OCI-LY7 (cell line): Measurements from ENCODE around the gene SERPING1. TPM values are rescaled to one million over a fixed set of nuclear protein-coding genes. Genes with fewer than 3 reads are reported as not detected.

ENCODE experiments used
- BruUV-seq: library from RNA; stranded (reverse); fragments of 400-500 nt; replicated peaks from 2 replicates; lab custom pipeline; 2021; lab: Mats Ljungman, UMichigan
- CTCF ChIA-PET: fragments of 300-600 bp; sonication (Branson Sonifier 250); formaldehyde crosslinking; loops from one replicate; lab custom pipeline; 2022; ENCODE audit warnings: antibody characterized with exemption; ENCODE audit not compliant: unreplicated experiment; lab: Charles Lee
- POLR2A ChIA-PET: fragments of 300-600 bp; sonication (Branson Sonifier 250); formaldehyde crosslinking; loops from one replicate; lab custom pipeline; 2022; ENCODE audit warnings: antibody characterized with exemption; lab: Charles Lee
- DNase-seq: peaks from one replicate; pipeline ENCODE4 v3.0.0-alpha.2; 2015; ENCODE audit warnings: low spot score
- H2AFZ ChIP-seq: fragments of 200-600 bp; sonication (generic), shearing (Covaris generic); 2 replicates; pipeline ENCODE4 v1.6.1; 2014; ENCODE audit warnings: mild to moderate bottlenecking, antibody characterized with exemption, low read length, moderate library complexity
- H3K27ac ChIP-seq: fragments of 200-600 bp; sonication (generic); 2 replicates; pipeline ENCODE4 v1.5.1; 2014; ENCODE audit warnings: mixed run types, low read depth, mild to moderate bottlenecking, moderate library complexity, low read length, inconsistent platforms; ENCODE audit not compliant: poor library complexity, severe bottlenecking
- H3K36me3 ChIP-seq: fragments of 200-600 bp; sonication (generic); 2 replicates; pipeline ENCODE4 v1.6.1; 2014; ENCODE audit warnings: mild to moderate bottlenecking, antibody characterized with exemption, low read length, moderate library complexity, mixed read lengths; ENCODE audit not compliant: insufficient read depth
- H3K4me1 ChIP-seq: fragments of 200-600 bp; sonication (generic); 2 replicates; pipeline ENCODE4 v1.5.1; 2014; ENCODE audit warnings: mild to moderate bottlenecking, low read length; ENCODE audit not compliant: insufficient read depth, poor library complexity, severe bottlenecking
- H3K4me2 ChIP-seq: fragments of 200-600 bp; sonication (generic); 2 replicates; pipeline ENCODE4 v1.6.1; 2014; ENCODE audit warnings: mild to moderate bottlenecking, low read length
- H3K4me3 ChIP-seq: fragments of 200-600 bp; sonication (generic); 2 replicates; pipeline ENCODE4 v1.5.1; 2014; ENCODE audit warnings: mild to moderate bottlenecking, low read depth, low read length; ENCODE audit not compliant: poor library complexity, severe bottlenecking
- H3K79me2 ChIP-seq: fragments of 200-600 bp; sonication (generic); 2 replicates; pipeline ENCODE4 v1.6.1; 2016; ENCODE audit warnings: low read depth, mild to moderate bottlenecking, low read length, moderate library complexity, mixed read lengths; ENCODE audit not compliant: insufficient read depth
- H3K9me2 ChIP-seq: fragments of 200-600 bp; sonication (generic); 2 replicates; pipeline ENCODE4 v1.6.1; 2016; ENCODE audit warnings: mild to moderate bottlenecking, low read length, mixed read lengths; ENCODE audit not compliant: insufficient read depth
- H3K9me3 ChIP-seq: fragments of 200-600 bp; sonication (generic); 2 replicates; pipeline ENCODE4 v1.6.1; 2014; ENCODE audit warnings: mild to moderate bottlenecking, mixed run types, low read length, mixed read lengths
- H4K20me1 ChIP-seq: fragments of 200-600 bp; sonication (generic); 2 replicates; pipeline ENCODE4 v1.6.1; 2014; ENCODE audit warnings: mild to moderate bottlenecking, antibody characterized with exemption, low read length, moderate library complexity, mixed read lengths; ENCODE audit not compliant: insufficient read depth
- EZH2phosphoT487 ChIP-seq: fragments of 200-600 bp; sonication (generic); IDR thresholded peaks from 2 replicates; pipeline ENCODE4 v1.6.1; 2018; ENCODE audit warnings: low read depth, borderline replicate concordance, mild to moderate bottlenecking, mixed run types, antibody characterized with exemption, low read length, moderate library complexity, mixed read lengths
- intact Hi-C: fragments of 100-400 bp; cut with micrococcal nuclease; formaldehyde crosslinking; loops from one replicate; pipeline ENCODE4 v1.10.0; 2022; ENCODE audit not compliant: unreplicated experiment
- total RNA-seq, 2 experiments: library from RNA; depleted of rRNA in 1 of 2; stranded (reverse); fragments of >200 nt in 1 of 2; shearing (Covaris generic) in 1 of 2; gene quantifications; 2 replicates each; pipeline ENCODE4 v1.2.3, GENCODE V29; 2014 to 2022
- TF ChIP-seq, protein P1 (sequence below): fragments of 200-600 bp; sonication (generic); conservative IDR thresholded peaks from 2 replicates; pipeline ENCODE4 v1.5.1; 2014; ENCODE audit warnings: mild to moderate bottlenecking, antibody characterized with exemption, low read length, moderate library complexity, mixed read lengths

SERPING1 gene
- total RNA-seq, 2 experiments from 2014 or later = not detected

GRCh38 chr11:57624864-57625263 lies 27.4 kb downstream of the SERPING1 start:
- Histone ChIP-seq H3K4me1 (no peaks in the 10 kb centered on the region), H3K9me3 (peaks cover 7% of the 10 kb centered on the region), H3K79me2 (no peaks in the 10 kb centered on the region), H3K27ac (no peak overlapping the region), H2AFZ (no peak overlapping the region), H4K20me1 (no peaks in the 10 kb centered on the region), H3K36me3 (no peaks in the 10 kb centered on the region), H3K4me3 (no peak overlapping the region), H3K4me2 (no peak overlapping the region), H3K9me2 (no peaks in the 10 kb centered on the region)
- ChIA-PET CTCF (no interaction called here), POLR2A (no interaction called here)
- intact Hi-C loops = loop anchor here (5.0 kb wide), 1 partner anchor 38 kb away; no protein-coding TSS in a partner anchor
- no peak for DNase-seq
- TF ChIP-seq, protein P1, sequence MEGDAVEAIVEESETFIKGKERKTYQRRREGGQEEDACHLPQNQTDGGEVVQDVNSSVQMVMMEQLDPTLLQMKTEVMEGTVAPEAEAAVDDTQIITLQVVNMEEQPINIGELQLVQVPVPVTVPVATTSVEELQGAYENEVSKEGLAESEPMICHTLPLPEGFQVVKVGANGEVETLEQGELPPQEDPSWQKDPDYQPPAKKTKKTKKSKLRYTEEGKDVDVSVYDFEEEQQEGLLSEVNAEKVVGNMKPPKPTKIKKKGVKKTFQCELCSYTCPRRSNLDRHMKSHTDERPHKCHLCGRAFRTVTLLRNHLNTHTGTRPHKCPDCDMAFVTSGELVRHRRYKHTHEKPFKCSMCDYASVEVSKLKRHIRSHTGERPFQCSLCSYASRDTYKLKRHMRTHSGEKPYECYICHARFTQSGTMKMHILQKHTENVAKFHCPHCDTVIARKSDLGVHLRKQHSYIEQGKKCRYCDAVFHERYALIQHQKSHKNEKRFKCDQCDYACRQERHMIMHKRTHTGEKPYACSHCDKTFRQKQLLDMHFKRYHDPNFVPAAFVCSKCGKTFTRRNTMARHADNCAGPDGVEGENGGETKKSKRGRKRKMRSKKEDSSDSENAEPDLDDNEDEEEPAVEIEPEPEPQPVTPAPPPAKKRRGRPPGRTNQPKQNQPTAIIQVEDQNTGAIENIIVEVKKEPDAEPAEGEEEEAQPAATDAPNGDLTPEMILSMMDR = no peak
- TF ChIP-seq EZH2phosphoT487 = no peak
- BruUV-seq = no TSS peak

GRCh38 chr11:57626895-57627294 lies 29.4 kb downstream of the SERPING1 start:
- H3K4me3 ChIP-seq = no peak overlapping the region
- no peaks in the 10 kb centered on the region for H3K4me1 ChIP-seq
- no TSS peak for BruUV-seq
- no peak overlapping the region for H2AFZ ChIP-seq
- H3K9me2 ChIP-seq = no peaks in the 10 kb centered on the region
- no peaks in the 10 kb centered on the region for H4K20me1 ChIP-seq
- intact Hi-C loops = loop anchor here (5.0 kb wide), 1 partner anchor 40 kb away; no protein-coding TSS in a partner anchor
- no peak overlapping the region for H3K27ac ChIP-seq
- H3K4me2 ChIP-seq = no peak overlapping the region
- TF ChIP-seq, protein P1 = no peak
- TF ChIP-seq EZH2phosphoT487 = no peak
- no peak for DNase-seq
- ChIA-PET CTCF (no interaction called here), POLR2A (interaction anchor here (0.8 to 2.6 kb wide), 2 partner anchors 13 to 18 kb away, joined by 4 to 7 read pairs; no protein-coding TSS in a partner anchor)
- no peaks in the 10 kb centered on the region for H3K79me2 ChIP-seq
- H3K36me3 ChIP-seq = no peaks in the 10 kb centered on the region
- H3K9me3 ChIP-seq = no peaks in the 10 kb centered on the region

GRCh38 chr11:57630171-57630570 lies 32.7 kb downstream of the SERPING1 start:
- CTCF ChIA-PET = no interaction called here
- Histone ChIP-seq H2AFZ (no peak overlapping the region), H3K27ac (no peak overlapping the region), H3K4me2 (no peak overlapping the region), H3K36me3 (no peaks in the 10 kb centered on the region), H4K20me1 (no peaks in the 10 kb centered on the region), H3K4me3 (no peak overlapping the region), H3K79me2 (no peaks in the 10 kb centered on the region), H3K9me2 (no peaks in the 10 kb centered on the region), H3K9me3 (no peaks in the 10 kb centered on the region), H3K4me1 (no peaks in the 10 kb centered on the region)
- intact Hi-C loops = no loop called here
- no peak for DNase-seq
- BruUV-seq = no TSS peak
- POLR2A ChIA-PET = no interaction called here
- TF ChIP-seq, protein P1 = no peak
- TF ChIP-seq EZH2phosphoT487 = no peak
